Anterior cingulate cortex (tissue), 58 donors: Measurements from ENCODE around the gene ZNF581.

ENCODE experiments used
- DNase-seq, 58 donors: peaks; one replicate each; lab custom pipeline; 2025; lab: John Stamatoyannopoulos, UW

The ZNF581 gene

GRCh38 chr19:55609326-55609725, 34.1 kb upstream of the ZNF581 start:
- no peak for DNase-seq

DNA sequence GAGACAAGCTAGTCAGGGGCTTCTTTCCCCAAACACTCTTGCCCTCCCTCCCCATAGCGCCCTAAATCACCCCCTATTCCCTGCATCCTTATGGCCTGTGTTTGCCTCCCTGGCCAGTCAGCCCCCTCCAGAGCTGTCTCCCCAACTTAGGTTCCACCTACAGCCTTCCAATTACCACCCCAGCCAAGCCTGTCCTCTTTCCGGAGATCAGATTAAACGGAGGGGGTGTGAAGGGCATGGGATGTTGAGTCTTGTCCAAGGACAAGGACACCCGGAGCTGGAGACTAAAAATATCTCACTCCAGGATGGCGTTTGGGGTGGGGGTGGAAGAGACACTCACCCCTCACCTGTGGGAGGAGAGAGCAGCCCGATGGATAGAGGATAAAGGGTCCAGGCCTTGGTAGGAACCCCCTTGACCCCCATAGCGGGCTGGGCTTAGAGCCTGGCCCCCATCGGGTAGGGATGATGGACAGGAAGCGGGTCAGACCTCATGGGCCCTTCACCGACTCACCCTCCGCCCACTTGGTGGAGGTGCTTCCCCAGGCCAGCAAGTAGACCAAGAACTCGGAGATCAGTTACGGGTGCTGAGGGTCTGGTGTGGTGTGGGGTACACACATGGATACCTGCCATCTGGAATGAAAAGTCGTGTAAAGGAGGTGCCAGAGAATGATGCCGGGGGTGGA, 32.0 kb upstream of the ZNF581 start:
- DNase-seq = no peak

GRCh38 chr19:55611983-55612645, 31.3 kb upstream of the ZNF581 start:
- no peak for DNase-seq

DNA sequence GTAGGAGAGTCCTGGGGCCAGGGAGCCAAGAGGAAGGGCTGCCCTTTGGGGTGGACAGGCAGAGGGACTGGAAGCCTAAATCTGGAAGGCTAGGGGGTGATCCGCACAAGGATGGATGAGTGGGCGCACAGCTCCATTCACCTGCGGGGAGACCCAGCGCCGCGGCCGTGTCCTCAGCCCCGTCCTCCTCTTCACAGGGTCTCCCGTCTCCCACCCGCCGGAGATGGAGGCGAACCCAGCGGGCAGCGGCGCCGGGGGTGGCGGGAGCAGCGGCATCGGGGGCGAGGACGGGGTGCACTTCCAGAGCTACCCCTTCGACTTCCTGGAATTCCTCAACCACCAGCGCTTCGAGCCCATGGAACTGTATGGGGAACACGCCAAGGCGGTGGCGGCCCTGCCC, 30.1 kb upstream of the ZNF581 start:
- DNase-seq = no peak

DNA sequence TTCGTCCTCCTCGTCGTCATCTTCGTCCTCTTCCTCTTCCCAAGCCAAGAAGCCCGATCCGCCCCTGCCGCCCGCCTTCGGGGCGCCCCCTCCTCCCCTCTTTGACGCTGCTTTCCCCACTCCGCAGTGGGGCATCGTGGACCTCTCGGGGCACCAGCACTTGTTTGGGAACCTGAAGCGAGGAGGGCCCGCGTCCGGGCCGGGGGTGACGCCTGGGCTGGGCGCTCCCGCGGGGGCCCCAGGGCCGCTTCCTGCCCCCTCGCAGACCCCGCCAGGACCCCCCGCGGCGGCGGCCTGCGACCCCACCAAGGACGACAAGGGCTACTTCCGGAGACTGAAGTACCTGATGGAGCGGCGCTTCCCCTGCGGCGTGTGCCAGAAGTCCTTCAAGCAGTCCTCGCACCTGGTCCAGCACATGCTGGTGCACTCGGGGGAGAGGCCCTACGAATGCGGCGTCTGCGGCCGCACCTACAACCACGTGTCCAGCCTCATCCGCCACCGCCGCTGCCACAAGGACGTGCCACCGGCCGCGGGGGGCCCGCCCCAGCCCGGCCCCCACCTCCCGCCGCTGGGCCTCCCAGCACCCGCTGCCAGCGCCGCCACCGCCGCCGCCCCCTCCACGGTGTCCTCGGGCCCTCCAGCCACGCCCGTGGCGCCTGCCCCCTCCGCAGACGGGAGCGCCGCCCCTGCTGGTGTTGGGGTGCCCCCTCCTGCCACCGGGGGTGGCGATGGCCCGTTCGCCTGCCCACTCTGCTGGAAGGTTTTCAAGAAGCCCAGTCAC, 29.3 kb upstream of the ZNF581 start:
- no peak for DNase-seq

DNA sequence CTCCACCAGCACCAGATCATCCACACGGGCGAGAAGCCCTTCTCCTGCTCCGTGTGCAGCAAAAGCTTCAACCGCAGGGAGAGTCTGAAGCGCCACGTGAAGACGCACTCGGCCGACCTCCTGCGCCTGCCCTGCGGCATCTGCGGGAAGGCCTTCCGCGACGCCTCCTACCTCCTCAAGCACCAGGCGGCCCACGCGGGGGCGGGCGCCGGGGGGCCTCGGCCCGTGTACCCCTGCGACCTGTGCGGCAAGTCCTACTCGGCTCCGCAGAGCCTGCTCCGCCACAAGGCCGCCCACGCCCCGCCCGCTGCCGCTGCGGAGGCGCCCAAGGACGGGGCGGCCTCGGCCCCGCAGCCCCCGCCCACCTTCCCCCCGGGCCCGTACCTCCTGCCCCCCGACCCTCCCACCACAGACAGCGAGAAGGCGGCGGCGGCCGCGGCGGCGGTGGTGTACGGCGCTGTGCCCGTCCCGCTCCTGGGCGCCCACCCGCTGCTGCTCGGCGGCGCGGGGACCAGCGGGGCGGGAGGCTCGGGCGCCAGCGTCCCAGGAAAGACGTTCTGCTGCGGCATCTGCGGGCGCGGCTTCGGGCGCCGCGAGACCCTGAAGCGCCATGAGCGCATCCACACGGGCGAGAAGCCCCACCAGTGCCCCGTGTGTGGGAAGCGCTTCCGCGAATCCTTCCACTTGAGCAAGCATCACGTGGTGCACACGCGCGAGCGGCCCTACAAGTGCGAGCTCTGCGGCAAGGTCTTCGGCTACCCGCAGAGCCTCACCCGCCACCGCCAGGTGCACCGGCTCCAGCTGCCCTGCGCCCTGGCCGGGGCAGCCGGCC, 28.5 kb upstream of the ZNF581 start:
- no peak for DNase-seq

GRCh38 chr19:55615543-55616394, 27.7 kb upstream of the ZNF581 start:
- DNase-seq = no peak

- no peak for DNase-seq
Observed at GRCh38 chr19:55616395-55616875, 27.0 kb upstream of the ZNF581 start.

GRCh38 chr19:55617426-55617825, 26.0 kb upstream of the ZNF581 start:
- no peak for DNase-seq

DNA sequence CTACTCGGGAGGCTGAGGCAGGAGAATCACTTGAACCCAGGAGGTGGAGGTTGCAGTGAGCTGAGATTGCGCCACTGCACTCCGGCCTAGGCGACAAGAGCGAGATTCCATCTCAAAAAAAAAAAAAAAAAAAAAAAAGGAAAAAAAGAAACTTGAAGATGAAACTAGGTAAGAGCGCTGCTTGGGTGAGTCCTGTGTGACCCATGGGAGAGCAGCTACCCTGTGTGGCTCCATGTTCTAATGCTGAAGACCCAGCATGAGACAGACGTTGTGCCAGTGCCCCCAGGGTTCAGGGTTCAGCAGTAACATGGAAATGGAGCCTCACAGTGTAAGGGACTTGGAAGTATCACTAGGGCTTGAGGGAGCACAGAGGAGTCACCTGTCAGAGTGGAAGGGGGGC, 25.0 kb upstream of the ZNF581 start:
- no peak for DNase-seq

DNA sequence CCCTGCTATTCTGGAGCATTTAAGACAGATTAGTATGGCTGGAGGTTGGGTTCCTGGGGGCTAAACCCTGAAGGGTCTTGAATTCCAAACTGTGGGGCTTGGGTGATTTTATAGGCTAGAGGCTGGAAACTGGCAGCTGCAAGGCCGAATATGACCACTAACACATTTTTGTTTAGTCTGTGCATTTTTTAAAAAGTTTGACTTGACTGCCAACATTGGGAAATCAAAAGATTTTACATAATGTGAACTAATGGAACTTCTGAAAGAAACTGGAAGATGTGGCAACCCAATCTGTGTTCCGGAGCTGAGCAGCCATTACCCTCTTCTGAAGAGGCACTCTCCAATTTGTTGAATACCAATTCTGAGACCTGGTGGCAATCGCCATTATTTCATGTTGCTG, 24.2 kb upstream of the ZNF581 start:
- DNase-seq = no peak

DNA sequence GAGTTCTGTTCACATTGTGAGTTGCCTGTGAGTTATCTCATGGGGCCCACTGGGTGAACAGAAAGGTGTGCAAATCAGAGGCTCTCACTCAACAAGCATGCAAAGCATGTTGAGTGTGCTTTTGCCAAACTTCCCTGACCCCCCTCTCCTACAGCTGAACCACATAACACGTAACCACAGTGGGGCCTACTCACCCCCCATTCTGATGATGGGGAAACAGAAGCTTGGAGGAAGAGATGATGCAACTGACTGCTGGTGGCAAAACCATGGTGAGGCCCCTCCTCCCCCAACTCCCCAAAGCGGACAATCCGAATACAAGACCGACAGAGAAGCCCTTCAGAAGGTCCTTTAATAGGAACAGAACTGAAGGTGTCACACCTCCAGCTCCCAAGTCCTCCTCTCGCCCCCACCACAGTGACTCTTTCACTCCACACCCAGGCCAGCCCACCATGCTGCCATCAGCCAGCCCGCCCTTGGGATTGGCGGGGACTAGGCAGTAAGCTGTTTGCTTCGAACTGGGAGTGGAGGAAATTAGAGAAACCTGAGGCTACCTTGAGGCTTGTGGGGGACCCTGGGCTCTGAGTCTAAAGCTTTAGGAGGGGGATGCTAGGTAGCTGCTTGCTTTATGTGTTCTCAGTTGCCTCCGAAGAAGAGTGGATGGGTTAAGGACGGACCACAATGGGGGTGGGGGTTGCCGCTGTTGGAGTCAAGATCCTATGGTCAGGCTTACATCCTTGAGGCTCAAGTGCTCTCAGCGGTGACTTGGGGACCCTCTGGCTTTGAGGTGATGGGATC, 22.8 kb upstream of the ZNF581 start:
- DNase-seq = peak in 1 of 58 donors; percentile 11

GRCh38 chr19:55621205-55621672, 22.2 kb upstream of the ZNF581 start:
- DNase-seq = no peak

DNA sequence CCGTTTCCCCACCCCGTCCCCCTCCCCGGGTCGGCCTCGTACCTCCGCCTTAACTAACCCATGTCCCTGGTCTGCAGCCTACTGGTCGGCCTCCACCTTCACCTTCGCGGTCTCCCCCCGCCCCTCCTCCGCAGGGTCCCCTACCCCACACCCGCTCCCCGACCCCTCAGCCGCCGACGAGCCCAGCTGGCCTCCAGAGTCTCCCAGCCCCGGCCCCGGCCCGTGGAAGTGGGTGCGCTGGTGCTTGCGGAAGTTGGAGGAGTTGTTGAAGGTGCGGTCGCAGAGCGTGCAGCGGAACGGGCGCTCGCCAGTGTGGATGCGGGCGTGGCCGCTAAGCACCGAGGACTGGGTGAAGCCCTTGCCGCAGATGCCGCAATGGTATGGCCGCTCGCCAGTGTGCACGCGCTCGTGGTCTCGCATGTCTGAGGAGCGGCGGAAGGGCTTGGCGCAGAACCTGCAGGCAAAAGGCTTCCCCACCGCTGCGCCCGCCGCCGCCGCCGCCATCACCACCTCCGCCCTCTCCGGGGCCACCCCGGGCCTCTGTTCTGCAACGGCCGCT, 21.7 kb upstream of the ZNF581 start:
- DNase-seq = no peak

GRCh38 chr19:55622242-55622969, 21.0 kb upstream of the ZNF581 start:
- DNase-seq = no peak

DNA sequence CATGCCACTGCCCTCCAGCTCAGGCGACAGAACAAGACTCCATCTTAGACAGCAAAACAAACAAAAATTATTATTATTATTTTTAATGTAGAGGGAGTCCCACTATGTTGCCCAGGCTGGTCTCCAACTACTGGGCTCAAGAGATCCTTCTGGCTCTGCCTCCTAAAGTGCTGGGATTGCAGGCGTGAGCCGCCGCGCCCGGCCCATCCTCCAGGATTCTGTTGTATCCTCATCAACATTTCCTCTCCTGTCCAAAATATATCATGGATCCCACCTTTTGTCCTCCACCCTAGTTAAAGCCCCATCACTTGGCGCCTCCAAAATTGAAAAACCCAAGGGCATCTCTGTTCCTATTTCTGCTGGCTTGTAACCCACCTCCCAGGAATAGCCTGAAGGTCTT, 20.3 kb upstream of the ZNF581 start:
- no peak for DNase-seq

DNA sequence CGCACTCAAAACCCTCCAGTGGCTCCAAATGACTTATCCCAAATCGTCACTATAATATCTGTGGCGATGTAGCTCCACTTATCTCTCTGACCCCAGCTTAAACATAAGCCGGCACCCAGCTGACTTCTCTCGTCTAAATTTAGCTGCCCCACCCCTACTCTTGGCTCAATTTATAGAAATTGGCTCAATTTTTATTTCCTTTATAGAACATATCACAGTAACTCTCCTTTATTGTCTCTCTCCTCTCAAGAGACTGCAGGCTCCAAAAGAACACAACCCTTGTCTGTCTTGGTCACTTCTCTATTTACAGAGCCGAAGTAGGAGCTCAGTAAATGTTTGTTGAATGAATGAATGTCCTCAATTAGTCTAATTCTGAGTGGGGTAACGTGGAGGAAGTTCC, 19.9 kb upstream of the ZNF581 start:
- no peak for DNase-seq
